Measurements from ENCODE around the gene CREBBP.
A peak's percentile ranks its signal among the peaks of the same experiment; 100 is the strongest.

The CREBBP gene

DNA sequence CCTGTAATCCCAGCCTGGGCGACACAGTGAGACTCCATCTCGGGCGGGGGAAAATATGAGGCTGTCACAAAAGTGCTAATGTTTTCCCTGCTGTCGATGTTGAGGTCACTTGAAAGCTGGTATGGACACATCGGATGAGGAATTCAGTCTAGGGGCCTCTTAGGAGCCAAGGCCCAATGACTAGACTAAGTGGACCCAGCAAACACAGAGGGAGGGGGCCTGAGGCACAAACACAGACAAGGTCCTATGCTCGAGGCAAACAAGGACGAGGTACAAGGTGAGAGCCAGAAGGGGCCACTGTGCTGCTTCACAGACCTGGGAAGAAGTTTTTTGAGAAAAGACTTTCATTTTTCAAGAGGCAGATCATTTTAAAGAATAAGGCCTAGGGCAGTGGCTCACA is 178.4 kb downstream of the CREBBP start:
- no peak for DNase-seq

DNA sequence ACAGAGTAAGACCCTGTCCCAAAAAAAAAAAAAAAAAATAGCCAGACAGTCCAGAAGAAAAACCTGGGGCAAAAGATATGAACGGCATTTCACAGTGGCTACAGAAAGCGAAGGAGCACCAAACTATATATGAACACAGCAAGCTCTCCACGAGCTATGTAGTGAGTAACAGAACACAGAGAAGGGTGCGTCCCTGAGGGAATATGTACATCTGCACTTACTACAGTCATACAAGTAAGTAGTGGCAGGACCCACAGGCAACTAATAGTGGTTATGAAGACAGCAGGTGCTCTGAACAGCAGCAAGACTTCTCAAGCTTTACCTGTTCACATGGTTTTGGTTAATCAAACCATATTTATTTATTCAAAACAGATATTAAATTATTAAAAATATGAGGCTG is 179.0 kb downstream of the CREBBP start:
- no peak for DNase-seq

DNA sequence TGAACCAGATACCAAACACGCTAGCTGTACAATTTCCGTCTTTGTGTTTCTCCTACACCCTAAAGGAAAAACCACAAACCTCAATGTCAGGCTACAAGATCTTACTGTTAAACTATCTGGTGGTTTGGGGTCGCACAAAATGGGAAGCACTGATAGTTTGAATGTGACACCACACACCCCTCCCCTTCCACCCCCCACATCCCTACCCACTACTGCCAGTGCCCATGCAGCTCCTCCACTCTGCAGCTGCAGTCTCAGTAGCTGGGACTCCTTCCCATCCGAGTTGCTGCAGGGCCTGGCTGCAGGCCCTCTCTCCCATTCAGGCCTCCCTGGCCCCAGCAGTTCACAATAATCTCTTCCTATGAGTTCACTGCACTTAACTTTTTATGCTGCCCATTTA is 181.6 kb downstream of the CREBBP start:
- DNase-seq = no peak

DNA sequence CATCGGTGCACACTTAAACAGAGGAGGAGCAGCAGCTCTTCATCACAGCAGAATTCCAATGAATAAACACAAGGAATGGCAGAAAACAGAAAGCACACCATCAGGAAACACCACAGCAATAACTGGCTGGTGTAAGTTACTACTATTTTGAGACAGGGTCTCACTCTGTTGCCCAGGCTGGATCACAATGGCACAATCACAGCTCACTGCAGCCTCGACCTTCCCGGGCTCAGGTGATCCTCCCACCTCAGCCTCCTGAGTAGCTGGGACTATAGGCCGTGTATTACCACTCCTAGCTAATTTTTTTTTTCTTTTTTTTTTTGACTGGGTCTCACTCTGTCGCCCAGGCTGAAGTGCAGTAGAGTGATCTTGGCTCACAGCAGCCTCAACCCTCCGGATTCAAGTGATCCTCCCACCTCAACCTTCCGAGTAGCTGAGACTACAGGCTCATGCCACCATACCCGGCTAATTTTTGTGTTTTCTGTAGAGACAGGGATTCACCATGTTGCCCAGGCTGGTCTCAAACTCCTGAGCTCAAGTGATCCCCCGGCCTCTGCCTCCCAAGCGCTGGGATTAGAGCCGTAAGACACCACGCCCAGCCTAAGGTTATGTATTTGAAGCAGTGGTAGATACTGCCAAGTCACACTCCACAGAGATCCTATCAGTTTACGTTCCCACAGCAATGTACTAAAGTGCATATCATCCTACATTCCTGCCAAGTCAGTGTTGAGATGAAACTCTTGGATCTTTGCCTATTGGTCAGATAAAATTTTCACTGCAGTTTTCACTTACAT is 183.9 kb downstream of the CREBBP start:
- DNase-seq = no peak

DNA sequence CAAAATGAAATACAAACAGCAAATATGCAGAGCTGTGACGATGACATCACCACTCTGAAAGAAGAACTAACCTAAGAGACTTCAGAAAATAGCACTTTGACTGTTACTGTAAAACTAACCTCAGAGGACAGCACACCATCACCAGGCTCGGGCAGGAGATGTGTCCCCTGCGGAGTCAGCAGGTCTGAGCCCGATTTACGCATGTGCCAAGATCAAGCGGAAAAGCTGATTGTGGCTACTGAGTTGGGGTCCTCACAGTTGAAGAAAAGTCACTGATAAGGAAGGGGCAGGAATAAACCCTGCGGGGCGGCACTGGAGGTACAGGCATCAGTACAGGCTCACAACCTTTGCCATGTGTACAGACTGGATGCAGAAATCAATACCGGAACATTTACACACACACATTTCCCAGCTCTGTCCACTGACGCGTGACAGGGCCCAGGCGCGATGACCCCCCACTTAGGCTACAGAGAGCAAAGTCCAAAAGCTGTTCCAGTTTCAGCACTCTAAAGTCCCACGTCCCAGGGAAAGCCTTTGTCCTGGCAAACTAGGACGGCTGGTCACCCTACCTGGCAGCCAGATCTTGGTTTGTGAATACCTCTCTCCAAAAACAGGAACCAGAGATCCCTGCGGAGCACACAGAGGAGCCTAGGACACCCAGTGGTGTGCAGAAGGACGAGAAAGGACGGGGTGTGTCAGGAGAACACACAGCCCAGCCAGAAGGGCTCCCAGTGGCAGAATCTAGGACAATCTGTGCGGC is 184.7 kb downstream of the CREBBP start:
- DNase-seq = peak; percentile 48

DNA sequence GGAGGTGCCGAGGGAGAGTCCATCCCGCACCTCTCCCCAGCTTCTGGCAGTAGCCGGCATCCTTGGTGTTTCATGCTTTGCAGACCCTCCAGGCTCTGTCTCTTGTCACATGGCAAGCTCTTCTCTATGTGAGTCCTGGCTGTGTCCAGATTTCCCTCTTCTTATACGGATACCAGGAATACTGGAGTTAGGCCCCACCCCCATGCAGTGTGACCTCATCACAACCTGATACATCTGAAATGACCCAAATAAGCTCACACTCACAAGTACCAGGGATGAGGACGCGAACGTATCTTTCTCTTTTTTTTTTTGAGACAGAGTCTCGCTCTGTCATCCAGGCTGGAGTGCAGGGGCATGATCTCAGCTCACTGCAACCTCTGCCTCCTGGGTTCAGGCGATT is 186.5 kb downstream of the CREBBP start:
- DNase-seq = no peak

DNA sequence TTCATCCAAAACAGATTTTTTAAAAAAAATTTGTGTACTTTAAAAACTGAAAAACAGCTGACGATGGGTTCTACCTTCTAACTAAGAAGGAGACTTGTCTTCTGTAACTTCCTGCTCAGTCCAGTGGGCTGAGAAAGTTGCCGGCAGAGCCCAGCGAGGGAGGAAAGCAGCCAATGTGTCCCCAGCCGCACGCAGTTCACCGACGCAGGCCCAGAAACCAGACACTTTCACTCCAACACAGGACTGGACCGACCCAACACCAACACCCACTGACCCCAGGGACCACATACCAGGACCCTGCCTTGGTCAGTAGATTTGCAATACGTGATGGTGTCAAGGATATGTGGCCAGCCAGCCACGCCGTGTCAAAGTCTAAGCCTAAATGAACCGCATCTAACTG is 188.8 kb downstream of the CREBBP start:
- no peak for DNase-seq

DNA sequence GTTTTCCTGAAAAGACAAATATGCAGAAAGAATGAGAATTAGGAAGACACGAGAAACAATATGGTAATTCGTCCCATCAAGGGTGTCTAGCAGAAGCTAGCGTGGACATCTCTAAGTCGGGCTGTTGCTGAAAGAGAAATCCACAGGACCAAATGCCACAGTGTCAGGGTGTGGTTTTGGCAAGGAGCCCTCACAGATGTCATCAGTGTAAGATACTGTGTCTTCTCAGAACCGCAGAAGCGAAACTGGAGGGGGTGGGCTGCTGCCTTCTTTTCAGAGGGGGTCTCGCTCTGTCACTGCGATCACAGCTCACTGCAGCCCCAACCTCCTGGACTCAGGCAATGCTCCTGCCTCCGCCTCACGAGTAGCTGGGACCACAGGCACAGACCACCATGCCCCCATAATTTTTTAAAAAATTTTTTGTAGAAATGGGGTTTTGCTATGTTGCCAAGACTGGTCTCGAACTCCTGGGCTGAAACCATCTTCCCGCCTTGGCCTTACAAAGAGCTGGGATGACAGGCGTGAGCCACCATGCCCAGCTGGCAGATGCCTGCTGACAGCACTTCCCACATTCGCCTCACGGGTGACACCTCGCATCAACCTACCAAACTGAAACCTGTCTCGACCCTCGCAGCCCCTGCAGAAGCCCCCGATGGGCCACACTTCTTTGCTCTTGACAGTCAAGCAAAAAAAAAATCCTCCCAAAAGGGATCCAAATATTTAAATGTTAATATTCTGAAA is 189.4 kb downstream of the CREBBP start:
- peak; percentile 4 for DNase-seq

DNA sequence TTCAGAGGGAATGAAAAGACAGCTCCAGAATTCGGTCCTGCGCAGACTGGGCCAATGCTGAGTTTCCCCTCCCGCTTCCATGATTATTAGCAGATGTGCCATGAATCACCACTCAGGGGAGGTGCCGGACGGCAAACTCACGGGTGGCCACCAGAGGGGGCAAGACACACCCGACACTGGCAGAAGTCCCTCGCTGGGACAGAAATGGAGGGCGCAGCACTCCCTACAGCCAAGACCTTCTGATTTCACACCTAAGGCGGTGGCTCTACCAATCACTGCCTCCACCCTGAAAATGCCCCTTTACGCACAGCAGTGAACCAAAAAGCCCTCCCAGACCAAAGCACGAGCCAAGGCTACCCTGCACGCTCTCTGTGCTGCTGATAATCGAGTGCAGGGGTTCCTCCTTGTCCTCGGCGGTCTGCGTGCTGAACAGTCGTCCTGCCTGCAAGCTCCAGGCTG is 190.0 kb downstream of the CREBBP start:
- peak; percentile 80 for DNase-seq

DNA sequence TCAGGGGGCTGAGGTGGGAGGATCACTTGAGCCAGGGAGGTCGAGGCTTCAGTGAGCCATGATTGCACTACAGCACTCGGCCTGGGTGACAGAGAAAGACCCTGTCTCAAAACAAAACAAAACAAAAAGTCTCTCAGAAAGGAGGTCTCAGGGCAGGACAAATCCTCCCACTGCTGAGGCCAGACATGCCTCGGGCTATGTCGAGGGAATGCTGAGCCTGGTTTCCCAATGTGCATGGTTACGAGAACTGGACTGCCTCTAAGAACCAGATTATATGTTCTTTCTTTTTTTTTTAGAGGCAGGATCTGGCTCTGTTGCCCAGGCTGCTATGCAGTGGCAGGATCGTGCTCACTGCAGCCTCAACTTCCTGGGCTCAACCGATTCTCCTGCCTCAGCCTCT is 190.8 kb downstream of the CREBBP start:
- DNase-seq = no peak

DNA sequence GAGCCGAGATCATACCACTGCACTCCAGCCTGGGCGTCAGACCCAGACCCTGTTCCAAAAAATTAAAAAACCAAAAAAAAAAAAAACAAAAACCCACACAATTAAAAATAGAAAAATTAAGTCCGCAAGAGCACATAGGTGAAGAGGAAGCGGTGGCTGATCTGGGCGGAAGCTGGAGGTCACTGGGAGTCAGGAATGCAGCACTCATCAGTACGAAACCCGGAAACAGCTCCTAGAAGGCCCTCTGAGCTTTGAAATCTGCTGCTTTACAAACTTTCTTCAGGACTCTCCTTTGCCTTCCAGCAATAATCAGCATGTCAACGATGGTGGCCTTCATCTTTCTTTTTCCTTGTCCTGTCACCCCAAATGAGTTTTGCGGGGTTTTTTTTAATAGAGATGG is 192.7 kb downstream of the CREBBP start:
- DNase-seq = no peak

DNA sequence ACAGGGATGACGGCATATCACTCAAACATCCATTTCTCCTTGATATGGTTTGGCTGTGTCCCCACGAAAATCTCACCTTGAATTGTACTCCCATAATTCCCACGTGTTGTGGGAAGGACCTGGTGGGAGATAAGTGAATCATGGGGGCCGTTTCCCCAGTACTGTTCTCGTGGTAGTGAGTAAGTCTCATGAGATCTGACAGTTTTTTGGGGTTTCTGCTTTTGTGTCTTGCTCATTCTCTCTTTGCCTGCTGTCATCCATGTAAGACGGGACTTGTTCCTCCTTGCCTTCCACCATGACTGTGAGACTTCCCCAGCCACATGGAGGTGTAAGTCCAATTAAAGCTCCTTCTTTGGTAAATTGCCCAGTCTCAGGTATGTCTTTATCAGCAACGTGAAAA is 193.5 kb downstream of the CREBBP start:
- peak; percentile 28 for DNase-seq

DNA sequence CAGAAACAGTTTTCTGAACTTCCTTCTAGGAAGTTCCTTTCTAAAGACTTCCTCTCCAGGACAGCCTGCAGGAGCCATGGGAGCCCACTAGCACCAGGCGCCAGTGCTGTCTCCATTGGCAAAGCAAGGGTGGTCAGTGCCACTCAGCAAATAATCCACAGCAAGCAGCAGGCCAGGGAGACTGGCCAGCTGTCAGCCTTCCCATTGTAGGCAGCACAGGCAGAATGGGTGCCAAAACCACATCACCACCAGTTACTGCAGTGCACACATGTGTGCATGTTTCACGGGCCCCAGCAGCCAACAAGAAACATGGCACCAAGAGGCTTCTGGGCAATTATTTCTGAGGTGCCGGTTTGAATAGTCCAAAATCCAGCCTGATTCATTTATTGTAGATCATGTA is 199.3 kb downstream of the CREBBP start:
- no peak for DNase-seq

DNA sequence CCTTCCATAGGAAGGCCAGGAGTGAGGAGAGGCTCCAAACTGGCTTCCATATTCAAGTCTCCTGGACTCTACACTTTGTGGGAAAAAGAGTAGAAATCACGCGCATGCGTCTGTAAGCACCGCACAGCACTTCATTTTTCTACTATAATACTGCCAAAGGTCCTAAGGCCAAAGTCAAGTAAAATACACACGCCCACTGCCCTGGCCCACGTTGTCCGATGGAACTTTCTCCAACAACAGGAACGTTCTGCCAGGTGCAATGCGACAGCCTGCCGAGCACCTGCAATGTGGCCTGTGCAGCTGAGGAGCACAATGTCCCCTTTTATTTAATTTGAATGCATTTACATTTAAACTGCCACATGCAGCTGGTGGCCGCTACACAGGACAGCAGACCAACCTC is 202.5 kb downstream of the CREBBP start:
- no peak for DNase-seq

DNA sequence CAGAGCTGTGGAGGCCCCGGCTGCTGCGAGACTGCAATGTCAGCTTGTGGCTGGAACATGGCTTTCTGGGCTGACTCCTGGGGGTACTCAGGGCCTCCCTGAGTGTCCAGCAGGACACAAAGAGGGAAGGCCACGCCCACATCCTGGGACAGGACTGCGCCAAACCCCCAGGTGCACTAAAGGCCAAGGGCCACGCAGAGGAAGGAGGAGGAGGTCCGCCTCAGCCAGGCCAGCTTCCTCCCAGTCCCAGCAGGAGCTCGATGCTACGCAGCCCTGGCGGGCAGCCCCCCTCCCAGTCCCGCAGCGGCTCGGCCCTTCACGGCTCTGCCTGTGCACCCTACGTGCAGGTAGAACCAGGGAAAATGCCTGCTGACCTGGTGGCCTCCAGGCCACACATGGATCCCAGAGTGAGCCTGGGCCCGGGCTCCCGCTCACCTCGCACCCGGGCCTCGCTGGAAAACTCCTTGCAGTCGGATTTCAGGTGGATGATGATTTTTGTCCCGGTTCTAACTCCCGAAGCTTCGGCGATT is 204.8 kb downstream of the CREBBP start:
- DNase-seq = no peak

Data from inflammatory macrophage treated with lipopolysaccharide for 4 hours (primary cell).